Measurements from ENCODE around the gene CAVIN1.
"Not testable (repeated sequence)": the region's sequence is repeated elsewhere in the genome, so short reads cannot be mapped to it uniquely, and the experiment has no call there.

CAVIN1 gene

DNA sequence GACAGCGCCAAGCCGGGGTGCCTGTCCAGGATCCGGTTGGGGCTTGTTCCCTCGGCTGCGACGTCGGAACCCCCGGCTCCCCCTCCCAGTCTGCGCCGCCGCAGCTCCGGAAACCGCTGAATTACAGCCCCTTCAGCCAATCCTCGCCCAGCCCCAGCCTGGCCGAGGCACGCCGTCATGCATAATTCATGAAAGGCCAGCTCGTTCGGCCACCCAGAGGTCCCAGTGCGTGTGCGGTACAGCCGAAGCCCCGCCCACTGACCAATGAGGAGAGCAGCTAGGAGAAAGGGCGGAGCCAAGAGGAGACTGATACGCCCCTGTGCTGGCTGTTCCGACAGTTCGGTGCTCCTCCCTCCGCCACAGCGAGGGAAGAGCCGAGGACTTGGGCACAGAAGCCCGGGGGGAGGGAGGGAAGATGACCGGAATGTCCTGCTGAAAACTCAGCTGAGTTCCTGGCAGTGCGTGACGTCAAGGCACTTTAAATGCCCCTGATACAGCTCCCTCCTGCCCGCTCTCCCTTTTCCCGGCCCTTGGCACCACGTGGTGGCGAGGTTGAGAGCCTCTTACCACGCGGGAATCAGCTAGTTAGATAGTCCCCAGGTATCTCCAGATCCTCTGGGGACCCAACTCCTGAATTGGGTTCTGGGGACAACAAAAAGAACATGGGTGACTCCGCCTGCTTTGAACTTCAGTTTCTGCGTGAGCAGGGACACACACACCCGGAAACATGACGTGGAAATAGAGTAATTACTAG is 34.5 kb downstream of the CAVIN1 start, which contains the start of gene STAT3:
Gene STAT3 (minus strand): TSS at position 62 of the 754 bp plus-strand sequence. CDS start 39,926 bp downstream, outside the sequence.
- H3K27me3 Mint-ChIP-seq (ENCODE audit: low read depth) = no peaks in the 10 kb centered on the region
- peak; percentile 100 for DNase-seq (ENCODE audit: low spot score)
- no peaks in the 10 kb centered on the region for H3K9me3 Mint-ChIP-seq
- H3K4me3 Mint-ChIP-seq = peak within 1 kb of the TSS; percentile 91
- H3K4me1 Mint-ChIP-seq (ENCODE audit: low read depth) = peaks cover 40% of the 10 kb centered on the region
- H3K27ac Mint-ChIP-seq = peak within 1 kb of the TSS; percentile 100
- peaks cover 9% of the 10 kb centered on the region for H3K36me3 Mint-ChIP-seq (ENCODE audit: low read depth)

GRCh38 chr17:42387661-42388380 is 35.2 kb downstream of the CAVIN1 start:
- no peaks in the 10 kb centered on the region for H3K27me3 Mint-ChIP-seq (ENCODE audit: low read depth)
- H3K4me1 Mint-ChIP-seq (ENCODE audit: low read depth) = peaks cover 38% of the 10 kb centered on the region
- H3K9me3 Mint-ChIP-seq = no peaks in the 10 kb centered on the region
- H3K4me3 Mint-ChIP-seq = peak overlapping the region; percentile 91
- peaks cover 9% of the 10 kb centered on the region for H3K36me3 Mint-ChIP-seq (ENCODE audit: low read depth)
- peak overlapping the region; percentile 100 for H3K27ac Mint-ChIP-seq
- peak; percentile 44 for DNase-seq (ENCODE audit: low spot score)

GRCh38 chr17:42386777-42387657 is 36.0 kb downstream of the CAVIN1 start:
- H3K27me3 Mint-ChIP-seq (ENCODE audit: low read depth) = no peaks in the 10 kb centered on the region
- H3K4me1 Mint-ChIP-seq (ENCODE audit: low read depth) = peaks cover 36% of the 10 kb centered on the region
- peak overlapping the region; percentile 91 for H3K4me3 Mint-ChIP-seq
- no peaks in the 10 kb centered on the region for H3K9me3 Mint-ChIP-seq
- H3K36me3 Mint-ChIP-seq (ENCODE audit: low read depth) = peaks cover 9% of the 10 kb centered on the region
- no peak for DNase-seq (ENCODE audit: low spot score)
- H3K27ac Mint-ChIP-seq = peak overlapping the region; percentile 91

GRCh38 chr17:42381898-42382297 is 41.2 kb downstream of the CAVIN1 start:
- peaks cover 45% of the 10 kb centered on the region for H3K4me1 Mint-ChIP-seq (ENCODE audit: low read depth)
- H3K4me3 Mint-ChIP-seq = no peak overlapping the region
- peak overlapping the region; percentile 62 for H3K27ac Mint-ChIP-seq
- no peak for DNase-seq (ENCODE audit: low spot score)
- H3K36me3 Mint-ChIP-seq (ENCODE audit: low read depth) = peaks cover 19% of the 10 kb centered on the region
- no peaks in the 10 kb centered on the region for H3K9me3 Mint-ChIP-seq
- no peaks in the 10 kb centered on the region for H3K27me3 Mint-ChIP-seq (ENCODE audit: low read depth)

DNA sequence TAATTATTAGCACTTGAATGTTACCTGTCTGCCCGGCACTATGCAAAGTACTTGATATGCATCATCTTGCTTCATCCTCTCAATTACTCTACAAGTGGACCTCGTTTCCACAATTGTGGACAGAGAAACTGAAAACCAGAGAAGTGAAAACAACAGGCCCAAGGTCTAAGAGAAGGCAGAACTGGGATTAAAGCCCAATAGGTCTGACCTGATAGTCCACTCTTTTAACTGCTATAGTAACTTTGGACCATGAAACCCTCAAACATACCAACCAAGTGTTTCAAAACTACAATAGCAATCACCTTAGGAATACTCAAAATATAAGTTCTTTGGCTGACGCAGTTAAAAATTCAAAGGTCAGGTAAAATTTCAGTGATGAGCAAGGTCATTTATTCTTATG is 42.1 kb downstream of the CAVIN1 start:
- H3K27ac Mint-ChIP-seq = no peak overlapping the region
- peaks cover 40% of the 10 kb centered on the region for H3K4me1 Mint-ChIP-seq (ENCODE audit: low read depth)
- no peak for DNase-seq (ENCODE audit: low spot score)
- H3K36me3 Mint-ChIP-seq (ENCODE audit: low read depth) = peaks cover 14% of the 10 kb centered on the region
- H3K4me3 Mint-ChIP-seq = no peak overlapping the region
- H3K9me3 Mint-ChIP-seq = no peaks in the 10 kb centered on the region
- H3K27me3 Mint-ChIP-seq (ENCODE audit: low read depth) = no peaks in the 10 kb centered on the region

DNA sequence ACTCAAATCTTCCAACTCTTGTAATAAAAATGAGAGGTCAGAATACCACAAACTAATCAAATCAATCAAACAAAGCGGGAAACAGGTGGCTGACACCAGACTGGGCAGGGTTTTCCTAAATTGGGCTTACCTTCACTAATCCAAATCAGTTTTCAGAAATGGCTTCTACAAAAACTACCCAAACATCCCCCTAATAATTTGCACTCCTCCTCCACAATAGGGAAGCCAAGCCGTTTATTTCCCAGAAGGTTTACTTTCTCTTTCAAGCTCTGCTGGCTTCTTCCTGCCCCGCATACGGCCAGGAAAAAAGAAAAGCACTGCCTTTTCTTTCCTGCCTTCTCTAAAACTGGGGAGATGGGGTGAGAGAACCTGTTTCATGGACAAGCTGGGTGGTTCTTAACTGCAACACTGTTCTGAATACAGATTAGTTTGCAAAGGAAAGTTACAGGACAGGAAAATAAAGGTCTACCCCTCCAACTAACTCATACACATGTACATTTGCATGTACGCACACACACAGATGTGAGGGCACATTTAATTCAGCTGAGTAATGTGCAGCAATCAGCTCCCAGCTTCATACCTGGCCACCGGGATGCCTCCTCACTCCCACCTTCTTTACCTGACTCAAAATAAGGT is 44.0 kb downstream of the CAVIN1 start:
- peak overlapping the region; percentile 88 for H3K4me3 Mint-ChIP-seq
- H3K4me1 Mint-ChIP-seq (ENCODE audit: low read depth) = peaks cover 34% of the 10 kb centered on the region
- peak overlapping the region; percentile 77 for H3K27ac Mint-ChIP-seq

DNA sequence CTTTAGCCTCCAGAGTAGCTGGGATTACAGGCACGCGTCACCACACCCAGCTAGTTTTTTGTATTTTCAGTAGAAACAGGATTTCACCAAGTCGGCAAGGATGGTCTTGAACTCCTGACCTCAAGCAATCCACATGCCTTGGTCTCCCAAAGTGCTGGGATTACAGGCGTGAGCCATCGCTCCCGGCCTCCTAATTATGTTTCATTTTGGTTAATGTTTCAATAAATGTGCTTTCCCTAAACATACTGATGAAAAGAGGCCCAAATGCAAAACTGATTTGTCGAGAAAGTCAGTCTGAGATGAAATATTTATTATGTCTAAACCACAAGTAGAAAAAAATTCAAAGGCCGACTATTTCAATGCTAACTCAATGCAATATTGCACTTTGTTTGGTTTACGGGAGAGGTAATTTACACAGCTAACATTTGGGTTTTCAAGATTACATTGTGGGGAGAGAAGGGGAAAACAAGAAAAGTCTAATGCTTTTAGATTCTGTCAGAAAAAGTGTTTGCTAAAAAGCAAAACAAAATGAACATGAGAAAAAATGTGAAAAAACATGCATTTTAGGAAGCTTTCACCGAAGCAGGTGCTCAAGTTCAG is 44.6 kb downstream of the CAVIN1 start:
- peak overlapping the region; percentile 88 for H3K4me3 Mint-ChIP-seq
- H3K27me3 Mint-ChIP-seq (ENCODE audit: low read depth) = no peaks in the 10 kb centered on the region
- H3K27ac Mint-ChIP-seq = peak overlapping the region; percentile 77
- no peak for DNase-seq (ENCODE audit: low spot score)
- H3K9me3 Mint-ChIP-seq = no peaks in the 10 kb centered on the region
- H3K36me3 Mint-ChIP-seq (ENCODE audit: low read depth) = peaks cover 17% of the 10 kb centered on the region
- peaks cover 34% of the 10 kb centered on the region for H3K4me1 Mint-ChIP-seq (ENCODE audit: low read depth)

More for the DNA sequence above, 44.0 kb downstream of the CAVIN1 start:
- H3K36me3 Mint-ChIP-seq (ENCODE audit: low read depth) = peaks cover 16% of the 10 kb centered on the region
- no peak for DNase-seq (ENCODE audit: low spot score)
- H3K9me3 Mint-ChIP-seq = no peaks in the 10 kb centered on the region
- H3K27me3 Mint-ChIP-seq (ENCODE audit: low read depth) = no peaks in the 10 kb centered on the region

GRCh38 chr17:42373896-42374295 is 49.2 kb downstream of the CAVIN1 start:
- no peak overlapping the region for H3K4me3 Mint-ChIP-seq
- peaks cover 5% of the 10 kb centered on the region for H3K9me3 Mint-ChIP-seq
- DNase-seq (ENCODE audit: low spot score) = no peak
- H3K27me3 Mint-ChIP-seq (ENCODE audit: low read depth) = no peaks in the 10 kb centered on the region
- peaks cover 28% of the 10 kb centered on the region for H3K4me1 Mint-ChIP-seq (ENCODE audit: low read depth)
- peaks cover 24% of the 10 kb centered on the region for H3K36me3 Mint-ChIP-seq (ENCODE audit: low read depth)
- H3K27ac Mint-ChIP-seq = no peak overlapping the region

DNA sequence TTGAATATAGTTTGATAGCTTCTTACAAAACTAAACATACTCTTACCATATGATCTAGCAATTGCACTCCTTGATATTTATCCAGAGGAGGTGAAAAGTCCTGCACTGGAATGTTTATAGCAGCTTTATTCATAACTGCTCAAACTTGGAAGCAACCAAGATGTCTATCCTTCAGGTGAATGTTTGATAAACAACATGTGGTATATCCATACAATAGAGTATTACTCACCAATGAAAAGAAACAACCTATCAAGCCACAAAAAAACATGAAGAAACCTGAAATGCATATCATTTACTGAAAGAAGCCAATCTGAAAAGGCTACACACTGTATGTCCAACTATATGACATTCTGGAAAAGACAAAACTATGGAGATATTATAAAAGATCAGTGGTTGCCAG is 50.9 kb downstream of the CAVIN1 start:
- H3K27me3 Mint-ChIP-seq (ENCODE audit: low read depth) = no peaks in the 10 kb centered on the region
- no peak for DNase-seq (ENCODE audit: low spot score)
- peaks cover 5% of the 10 kb centered on the region for H3K9me3 Mint-ChIP-seq
- H3K4me1 Mint-ChIP-seq (ENCODE audit: low read depth) = peaks cover 28% of the 10 kb centered on the region
- H3K36me3 Mint-ChIP-seq (ENCODE audit: low read depth) = peaks cover 22% of the 10 kb centered on the region
- H3K4me3 Mint-ChIP-seq = no peak overlapping the region
- H3K27ac Mint-ChIP-seq = no peak overlapping the region

DNA sequence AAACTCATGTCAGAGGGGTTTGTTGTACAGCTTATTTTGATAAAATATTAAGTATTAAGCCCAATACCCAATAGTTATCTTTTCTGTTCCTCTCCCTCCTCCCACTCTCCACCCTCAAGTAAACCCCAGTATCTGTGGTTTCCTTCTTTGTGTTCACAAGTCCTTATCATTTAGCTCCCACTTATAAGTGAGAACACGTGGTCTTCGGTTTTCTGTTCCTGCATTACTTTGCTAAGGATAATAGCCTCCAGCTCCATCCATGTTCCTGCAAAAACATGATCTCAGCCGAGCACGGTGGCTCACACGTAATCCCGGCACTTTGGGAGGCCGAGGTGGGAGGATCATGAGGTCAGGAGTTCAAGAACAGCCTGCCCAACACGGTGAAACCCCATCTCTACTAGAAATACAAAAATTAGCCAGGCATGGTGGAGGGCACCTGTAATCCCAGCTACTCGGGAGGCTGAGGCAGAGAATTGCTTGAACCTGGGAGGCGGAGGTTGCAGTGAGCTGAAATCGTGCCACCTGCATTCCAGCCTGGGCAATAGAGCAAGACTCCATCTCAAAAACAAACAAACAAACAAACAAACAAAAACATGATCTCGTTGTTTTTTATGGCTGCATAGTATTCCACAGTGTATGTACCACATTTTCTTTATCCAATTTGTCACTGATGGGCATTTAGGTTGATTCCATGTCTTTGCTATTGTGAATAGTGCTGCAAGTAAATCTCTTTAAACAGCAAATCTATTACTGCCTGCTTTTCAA is 54.1 kb downstream of the CAVIN1 start:
- not testable (repeated sequence) for DNase-seq (ENCODE audit: low spot score); H3K27ac Mint-ChIP-seq; H3K4me3 Mint-ChIP-seq; H3K27me3 Mint-ChIP-seq (ENCODE audit: low read depth); H3K9me3 Mint-ChIP-seq
- Mint-ChIP-seq H3K36me3 (ENCODE audit: low read depth) (peaks cover 21% of the 10 kb centered on the region), H3K4me1 (ENCODE audit: low read depth) (peaks cover 44% of the 10 kb centered on the region)

DNA sequence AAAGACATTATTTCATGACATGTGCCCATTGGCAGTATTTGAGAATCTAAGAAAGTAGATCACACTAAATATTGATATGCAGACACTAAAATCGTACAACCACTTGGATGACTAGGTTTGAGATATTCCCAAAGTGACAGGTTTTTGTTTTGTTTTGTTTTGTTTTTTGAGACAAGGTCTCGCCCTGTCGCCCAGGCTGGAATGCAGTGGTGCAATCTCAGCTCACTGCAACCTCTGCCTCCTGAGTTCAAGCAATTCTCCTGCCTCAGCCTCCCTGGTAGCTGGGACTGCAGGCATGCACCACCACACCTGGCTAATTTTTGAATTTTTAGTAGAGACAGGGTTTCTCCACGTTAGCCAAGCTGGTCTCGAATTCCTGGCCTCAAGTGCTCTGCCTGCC is 54.7 kb downstream of the CAVIN1 start:
- H3K27ac Mint-ChIP-seq; DNase-seq (ENCODE audit: low spot score); H3K9me3 Mint-ChIP-seq; H3K27me3 Mint-ChIP-seq (ENCODE audit: low read depth); H3K4me3 Mint-ChIP-seq: not testable (repeated sequence)
- H3K36me3 Mint-ChIP-seq (ENCODE audit: low read depth) = peaks cover 22% of the 10 kb centered on the region
- H3K4me1 Mint-ChIP-seq (ENCODE audit: low read depth) = peaks cover 49% of the 10 kb centered on the region

- not testable (repeated sequence) for H3K4me3 Mint-ChIP-seq; DNase-seq (ENCODE audit: low spot score); H3K27me3 Mint-ChIP-seq (ENCODE audit: low read depth); H3K27ac Mint-ChIP-seq; H3K9me3 Mint-ChIP-seq
- H3K36me3 Mint-ChIP-seq (ENCODE audit: low read depth) = peaks cover 23% of the 10 kb centered on the region
- H3K4me1 Mint-ChIP-seq (ENCODE audit: low read depth) = peaks cover 62% of the 10 kb centered on the region
These were observed 56.7 kb downstream of the CAVIN1 start for GRCh38 chr17:42366176-42367023.
